AG20443 (cell line): ENCODE results near the gene EPRS1.
A peak's percentile ranks its signal among the peaks of the same experiment; 100 is the strongest.
"Not testable (repeated sequence)": the region's sequence is repeated elsewhere in the genome, so short reads cannot be mapped to it uniquely, and the experiment has no call there.

Source experiments
- DNase-seq: peaks from one replicate; pipeline ENCODE4 v3.0.0; 2012; ENCODE audit warnings: low spot score, mixed read lengths

EPRS1 gene

GRCh38 chr1:220038640-220039039, 7.7 kb downstream of the EPRS1 start:
- DNase-seq: no peak

GRCh38 chr1:220037810-220038209, 8.5 kb downstream of the EPRS1 start:
- DNase-seq: not testable (repeated sequence)

DNA sequence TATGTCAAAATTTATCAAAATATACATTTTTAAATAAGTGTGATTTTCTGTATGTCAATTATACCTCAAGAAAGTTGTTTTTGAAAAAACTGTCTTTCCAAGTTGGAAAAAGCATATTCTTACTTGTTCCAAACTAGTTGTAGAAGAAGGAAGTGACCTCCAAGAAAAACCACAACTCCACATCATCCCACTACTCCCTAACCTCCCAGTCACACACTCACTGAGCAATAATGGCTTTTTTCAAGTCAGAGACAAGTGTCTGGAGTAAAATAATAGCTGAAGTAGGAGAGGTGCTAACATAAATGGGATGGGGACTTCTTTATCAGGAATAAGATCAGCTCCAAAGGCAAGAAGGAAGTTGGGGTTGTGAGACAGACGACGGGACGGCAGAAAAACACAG, 13.4 kb downstream of the EPRS1 start:
- no peak for DNase-seq

- no peak for DNase-seq
Observed at GRCh38 chr1:220031287-220031686, 15.0 kb downstream of the EPRS1 start.

DNA sequence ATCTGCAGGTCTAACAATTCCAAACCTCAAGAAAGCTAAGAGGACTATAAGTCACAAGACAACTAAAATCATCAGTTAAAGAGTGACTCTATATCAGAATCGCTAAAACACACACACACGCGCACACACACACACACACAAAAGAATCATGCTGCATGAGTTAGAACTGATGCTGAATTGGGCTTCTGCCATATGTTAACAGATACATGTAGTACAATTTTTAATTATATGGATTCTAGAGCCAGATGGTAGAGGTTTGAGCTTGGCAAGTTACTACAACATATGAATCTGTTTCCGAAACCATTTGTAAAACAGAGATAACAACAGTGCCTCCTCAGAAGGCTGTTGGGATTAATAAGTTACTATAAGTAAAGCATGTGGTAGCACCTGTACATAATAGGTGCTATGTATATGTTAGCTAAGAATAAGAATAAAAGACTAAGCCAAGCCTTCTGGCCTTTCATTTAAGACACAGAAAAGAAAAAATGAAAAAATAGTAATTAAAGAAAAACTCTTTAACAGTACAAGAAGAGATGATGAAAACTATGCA, 17.9 kb downstream of the EPRS1 start:
- no peak for DNase-seq

- DNase-seq: no peak
Observed at GRCh38 chr1:220019071-220019470, 27.2 kb downstream of the EPRS1 start.

- DNase-seq: peak; percentile 13
Observed at GRCh38 chr1:220013497-220013896, 32.8 kb downstream of the EPRS1 start.

DNA sequence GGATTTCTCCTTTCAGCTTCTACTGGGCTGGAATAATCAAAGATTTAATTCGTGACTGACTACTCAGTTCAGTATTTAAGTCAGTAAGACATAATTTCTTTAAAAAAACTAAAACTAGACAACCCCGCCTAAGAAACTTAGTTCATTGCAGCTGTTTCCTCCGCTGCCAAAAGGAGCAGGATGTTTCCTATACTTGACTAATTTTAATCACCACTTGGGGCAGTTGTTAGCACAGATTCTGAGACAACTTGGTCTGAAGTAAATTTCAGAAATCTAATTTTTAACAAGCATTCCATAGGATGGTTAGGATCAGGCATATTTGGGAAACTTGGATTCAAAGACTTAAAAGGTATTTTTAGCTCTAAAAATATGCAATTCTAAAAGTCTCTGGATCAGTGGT, 34.0 kb downstream of the EPRS1 start:
- peak; percentile 22 for DNase-seq

- DNase-seq: no peak
Observed at GRCh38 chr1:220011620-220012019, 34.7 kb downstream of the EPRS1 start.

GRCh38 chr1:220007438-220007837, 38.9 kb downstream of the EPRS1 start:
- no peak for DNase-seq

DNA sequence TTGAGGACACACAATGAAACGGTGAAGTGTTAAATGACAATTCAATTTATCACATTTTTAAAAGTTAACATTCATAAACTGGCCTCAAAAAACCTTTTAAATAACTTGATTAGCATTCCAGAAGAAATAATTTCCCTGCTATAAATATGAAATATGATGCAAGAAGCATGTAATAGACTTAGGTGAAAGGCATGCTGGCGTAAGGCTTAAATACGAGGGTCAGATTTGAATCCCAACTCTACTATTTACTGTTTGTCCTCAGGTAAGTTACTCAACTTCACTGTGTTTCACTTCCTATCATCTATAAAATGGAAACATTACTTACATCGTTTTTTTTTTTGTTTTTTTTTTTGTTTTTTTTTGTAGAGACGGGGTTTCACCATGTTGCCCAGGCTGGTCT, 40.8 kb downstream of the EPRS1 start:
- no peak for DNase-seq

DNA sequence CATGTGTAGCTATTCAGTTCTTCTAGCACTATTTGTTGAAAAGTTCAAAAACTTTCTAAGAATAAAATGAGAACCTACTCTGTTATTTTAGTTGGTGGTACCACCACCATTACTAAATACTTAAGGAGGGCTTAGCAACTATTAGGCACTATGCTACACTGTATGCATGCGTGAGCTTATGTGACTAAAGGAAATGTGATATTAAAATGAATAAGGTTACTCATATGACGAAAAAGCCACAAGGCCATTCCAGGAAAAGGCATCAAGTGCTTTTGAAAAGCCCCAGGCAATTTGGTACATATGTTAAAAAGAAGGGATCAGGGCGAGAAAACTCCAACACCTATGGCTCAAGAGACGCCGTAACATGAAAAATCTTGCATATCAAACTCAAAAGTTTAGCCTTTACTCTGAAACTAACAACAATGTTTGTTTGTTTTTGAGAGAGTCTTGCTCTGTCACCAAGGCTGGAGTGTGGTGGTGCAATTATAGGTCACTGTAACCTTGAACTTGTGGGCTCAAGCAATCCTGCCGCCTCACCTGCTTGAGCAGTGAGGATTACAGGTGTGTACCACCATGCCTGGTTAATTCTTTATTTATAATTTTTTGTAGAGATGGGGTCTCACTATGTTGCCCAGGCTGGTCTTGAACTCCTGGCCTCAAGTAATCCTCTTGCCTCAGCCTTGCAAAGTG, 42.5 kb downstream of the EPRS1 start:
- no peak for DNase-seq

- DNase-seq: no peak
Observed at GRCh38 chr1:220003015-220003414, 43.3 kb downstream of the EPRS1 start.

DNA sequence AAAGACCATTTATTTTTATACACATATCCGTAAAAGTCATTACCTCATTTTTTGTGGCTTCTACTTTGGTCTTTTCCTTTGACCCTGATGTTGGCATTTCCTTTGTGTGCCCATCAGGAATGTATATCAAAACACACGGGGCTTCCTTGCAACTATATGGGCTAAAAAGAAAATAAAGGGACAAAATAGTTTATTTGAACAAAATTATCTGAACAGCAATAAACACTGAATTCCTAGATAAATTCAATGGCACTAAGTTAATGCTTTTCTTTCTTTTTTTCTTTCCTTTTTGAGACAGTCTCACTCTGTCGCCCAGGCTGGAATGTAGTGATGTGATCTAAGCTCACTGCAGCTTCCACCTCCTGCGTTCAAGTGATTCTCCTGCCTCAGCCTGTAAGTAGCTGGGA, 45.2 kb downstream of the EPRS1 start:
- DNase-seq: no peak

DNA sequence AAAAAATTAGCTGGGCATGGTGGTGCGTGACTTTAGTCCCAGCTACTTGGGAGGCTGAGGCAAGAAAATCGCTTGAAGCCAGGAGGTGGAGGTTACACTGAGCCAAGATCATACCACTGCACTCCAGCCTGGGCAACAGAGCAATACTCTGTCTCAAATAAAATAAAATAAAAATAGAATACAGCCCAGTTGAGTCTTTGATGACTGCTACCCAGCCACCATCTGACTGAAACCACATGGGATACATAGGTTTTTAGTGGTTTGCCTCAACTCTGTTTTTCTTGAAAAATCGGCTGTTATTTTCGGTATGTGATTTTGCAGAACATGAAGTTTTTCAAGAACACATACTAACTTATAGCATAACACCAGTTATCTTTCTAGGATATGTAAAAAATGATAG, 46.5 kb downstream of the EPRS1 start:
- DNase-seq: no peak
